Left lung (tissue), 10 donors: ENCODE results near the gene ACACA. TPM values are rescaled to one million over a fixed set of nuclear protein-coding genes. Genes with fewer than 3 reads are reported as not detected.

ENCODE experiments used
- ATAC-seq: fragments of 200-7000 bp; cut with Tn5 transposase; one replicate; pipeline ENCODE4 v1.9.1; 2020; ENCODE audit warnings: moderate library complexity
- DNase-seq, 4 donors: peaks; one replicate each; pipeline ENCODE4 v3.0.0-alpha.2; 2013 to 2020
- H3K27ac ChIP-seq, 2 donors: fragments of 200-600 bp; sonication (generic) in 1 of 2; one replicate each; pipeline versions ENCODE4 v1.5.0 to v1.8.0; 2020 to 2021
- H3K27me3 ChIP-seq, 2 donors: fragments of 200-600 bp; sonication (generic) in 1 of 2; one replicate each; pipeline versions ENCODE4 v1.5.0 to v1.8.0; 2020 to 2021
- H3K36me3 ChIP-seq, 2 donors: fragments of 200-600 bp; sonication (generic) in 1 of 2; one replicate each; pipeline versions ENCODE4 v1.5.0 to v1.8.0; 2020 to 2021
- H3K4me1 ChIP-seq, 2 donors: fragments of 200-600 bp; one replicate each; pipeline ENCODE4 v1.8.0; 2021
- H3K4me3 ChIP-seq, 2 donors: fragments of 200-600 bp; sonication (generic) in 1 of 2; one replicate each; pipeline versions ENCODE4 v1.5.0 to v1.8.0; 2020 to 2021; ENCODE audit warnings: mild to moderate bottlenecking in 1 of 2
- H3K9me3 ChIP-seq, 2 donors: fragments of 200-600 bp; sonication (generic) in 1 of 2; one replicate each; pipeline versions ENCODE4 v1.5.0 to v1.8.0; 2020 to 2021
- intact Hi-C, 2 donors: fragments of 100-400 bp; cut with DNase I; formaldehyde crosslinking; loops; one replicate each; pipeline versions ENCODE4 v1.11.2 to v1.14.2; 2022
- polyA plus RNA-seq, 6 donors: library from polyadenylated mRNA; unstranded; fragments of 120-200 nt; gene quantifications; one replicate each; pipeline ENCODE4 v1.2.1, GENCODE V29; 2013; ENCODE audit not compliant: insufficient read length in 6 of 6
- total RNA-seq, 2 donors: library from RNA; stranded (reverse); fragmentation: NEBNext Ultra II Directional; extraction: Animal tissue kit (Norgen Biotek cat#: 25700); gene quantifications; one replicate each; pipeline ENCODE4 v1.2.1, GENCODE V29; 2021
- TF ChIP-seq, protein P1 (sequence below), 2 donors: fragments of 200-600 bp; sonication (generic) in 1 of 2; IDR thresholded peaks; one replicate each; pipeline versions ENCODE4 v1.5.0 to v1.8.0; 2021; ENCODE audit warnings: antibody characterized with exemption in 2 of 2
- donor health status: DM: no; HTN: yes; CAD: no.
- donor health status: DM: no; HTN: no; CAD: no.

The ACACA gene
- total and polyA plus RNA-seq, 8 donors = 43.6 to 128 (median 53.3) TPM

DNA sequence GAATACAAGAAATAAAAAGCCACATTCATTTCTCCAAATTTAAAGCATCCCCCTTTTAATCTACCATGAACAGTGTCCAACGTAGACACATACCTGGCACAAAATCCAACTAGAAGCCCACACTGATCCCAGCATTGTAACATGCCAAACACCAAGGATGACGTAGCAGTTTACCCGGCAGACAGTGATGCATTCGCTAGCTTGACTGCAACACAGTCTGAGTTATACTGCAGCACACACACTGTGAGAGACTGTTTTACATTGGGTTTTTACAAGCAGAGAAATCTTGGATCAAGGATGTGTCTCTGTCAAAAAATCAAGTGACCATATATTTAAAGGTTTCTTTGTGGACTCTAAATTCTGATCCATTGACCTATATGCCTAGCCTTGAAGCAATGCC, 105.3 kb downstream of the ACACA start:
- TF ChIP-seq, protein P1, sequence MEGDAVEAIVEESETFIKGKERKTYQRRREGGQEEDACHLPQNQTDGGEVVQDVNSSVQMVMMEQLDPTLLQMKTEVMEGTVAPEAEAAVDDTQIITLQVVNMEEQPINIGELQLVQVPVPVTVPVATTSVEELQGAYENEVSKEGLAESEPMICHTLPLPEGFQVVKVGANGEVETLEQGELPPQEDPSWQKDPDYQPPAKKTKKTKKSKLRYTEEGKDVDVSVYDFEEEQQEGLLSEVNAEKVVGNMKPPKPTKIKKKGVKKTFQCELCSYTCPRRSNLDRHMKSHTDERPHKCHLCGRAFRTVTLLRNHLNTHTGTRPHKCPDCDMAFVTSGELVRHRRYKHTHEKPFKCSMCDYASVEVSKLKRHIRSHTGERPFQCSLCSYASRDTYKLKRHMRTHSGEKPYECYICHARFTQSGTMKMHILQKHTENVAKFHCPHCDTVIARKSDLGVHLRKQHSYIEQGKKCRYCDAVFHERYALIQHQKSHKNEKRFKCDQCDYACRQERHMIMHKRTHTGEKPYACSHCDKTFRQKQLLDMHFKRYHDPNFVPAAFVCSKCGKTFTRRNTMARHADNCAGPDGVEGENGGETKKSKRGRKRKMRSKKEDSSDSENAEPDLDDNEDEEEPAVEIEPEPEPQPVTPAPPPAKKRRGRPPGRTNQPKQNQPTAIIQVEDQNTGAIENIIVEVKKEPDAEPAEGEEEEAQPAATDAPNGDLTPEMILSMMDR (IDR thresholded peaks at IDR 0.05) = no peak
- Histone ChIP-seq H3K9me3 (no peaks in the 10 kb centered on the region), H3K36me3 (peaks cover 0 to 15% of the 10 kb centered on the region in 2 donors), H3K27ac (no peak overlapping the region), H3K4me1 (peaks cover 12 to 17% of the 10 kb centered on the region in 2 donors), H3K4me3 (no peak overlapping the region), H3K27me3 (no peaks in the 10 kb centered on the region)
- DNase-seq = no peak
- peak; percentile 34 for ATAC-seq
- intact Hi-C loops = no loop called here

DNA sequence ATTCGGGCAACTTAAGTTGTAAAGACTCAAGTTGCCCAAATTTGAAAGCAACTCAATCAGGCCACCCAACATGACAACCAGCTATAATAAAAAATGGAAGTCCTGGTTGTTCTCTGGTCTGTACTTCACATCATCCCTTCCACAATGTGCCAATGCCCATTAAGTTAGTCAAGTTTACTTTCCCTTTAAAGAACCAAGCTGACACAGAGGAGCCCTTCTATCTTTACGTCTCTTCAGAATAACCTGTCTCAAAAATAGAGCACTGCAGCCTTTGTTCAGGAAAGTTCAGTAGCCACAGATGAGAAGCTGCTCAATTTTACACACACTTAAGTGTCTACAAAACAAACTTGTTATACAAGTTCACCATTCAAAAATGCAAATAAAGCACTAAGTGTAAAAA, 106.0 kb downstream of the ACACA start:
- peaks cover 12 to 17% of the 10 kb centered on the region in 2 donors for H3K4me1 ChIP-seq
- intact Hi-C loops = no loop called here
- no peaks in the 10 kb centered on the region for H3K9me3 ChIP-seq
- ATAC-seq (peak; percentile 72), DNase-seq (no peak)
- H3K27ac ChIP-seq = no peak overlapping the region
- peaks cover 0 to 15% of the 10 kb centered on the region in 2 donors for H3K36me3 ChIP-seq
- no peak overlapping the region for H3K4me3 ChIP-seq
- no peaks in the 10 kb centered on the region for H3K27me3 ChIP-seq
- TF ChIP-seq, protein P1 (IDR thresholded peaks at IDR 0.05) = no peak

DNA sequence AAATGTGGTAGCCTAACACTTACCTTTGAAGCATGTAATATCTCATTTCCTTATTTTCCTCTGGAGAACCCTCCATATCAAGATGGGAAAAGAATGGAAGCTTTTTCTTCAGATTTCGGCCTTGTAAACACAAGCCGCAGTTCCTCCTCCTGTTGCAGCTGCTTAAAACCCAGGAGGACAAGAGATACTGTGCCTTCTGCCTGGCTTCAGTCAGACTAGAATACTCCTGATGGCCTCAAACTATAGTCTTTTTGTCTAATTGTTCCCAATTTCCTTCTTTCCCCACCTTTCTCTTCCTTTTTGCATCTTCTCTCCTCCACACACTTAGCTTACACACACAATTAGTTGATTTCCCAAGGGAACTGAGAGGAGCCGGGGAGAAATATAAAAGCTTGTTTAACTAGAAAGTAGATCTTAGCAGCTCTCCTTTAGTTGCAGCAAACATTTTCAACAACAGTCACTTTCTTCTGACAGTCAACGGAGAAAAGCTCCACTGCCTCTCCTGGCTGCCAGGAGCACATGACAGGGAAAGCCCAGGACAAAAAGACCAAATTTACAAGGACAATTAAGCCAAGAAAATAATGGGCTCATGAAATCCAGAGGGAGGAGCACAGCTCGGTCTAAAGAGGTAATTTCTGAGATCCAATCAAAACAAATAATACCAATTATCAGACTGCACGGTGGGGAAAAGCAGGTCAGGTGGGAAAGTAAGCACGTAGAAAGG, 107.2 kb downstream of the ACACA start:
- H3K9me3 ChIP-seq = no peaks in the 10 kb centered on the region
- H3K4me3 ChIP-seq = no peak overlapping the region
- DNase-seq (no peak), ATAC-seq (peak; percentile 41)
- peaks cover 0 to 10% of the 10 kb centered on the region in 2 donors for H3K36me3 ChIP-seq
- TF ChIP-seq, protein P1 (IDR thresholded peaks at IDR 0.05) = no peak
- peak overlapping the region in 1 of 2 donors; percentile 26 for H3K27ac ChIP-seq
- no peaks in the 10 kb centered on the region for H3K27me3 ChIP-seq
- intact Hi-C loops = no loop called here
- peaks cover 12 to 17% of the 10 kb centered on the region in 2 donors for H3K4me1 ChIP-seq

DNA sequence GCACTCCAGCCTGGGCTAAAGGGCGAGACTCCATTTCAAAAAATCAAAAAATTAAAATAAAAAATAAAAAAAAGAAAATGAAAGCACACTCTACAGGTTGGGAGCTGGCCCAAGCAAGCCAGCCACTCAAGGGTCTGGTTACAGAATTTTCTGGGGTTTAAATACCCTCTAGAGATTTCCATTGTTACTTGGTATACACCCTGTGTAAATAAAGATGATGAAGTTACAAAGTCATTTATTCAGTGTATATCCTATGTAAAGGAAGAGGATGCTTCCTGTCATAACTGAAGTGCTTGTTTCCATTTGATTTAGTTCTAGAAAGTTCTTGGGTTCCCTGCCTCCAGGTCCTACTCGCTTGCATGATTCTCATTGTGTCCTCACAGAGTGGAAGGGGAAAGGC, 110.7 kb downstream of the ACACA start:
- Histone ChIP-seq H3K27ac (no peak overlapping the region), H3K36me3 (no peaks in the 10 kb centered on the region), H3K9me3 (no peaks in the 10 kb centered on the region), H3K27me3 (no peaks in the 10 kb centered on the region), H3K4me3 (no peak overlapping the region), H3K4me1 (peaks cover 12 to 31% of the 10 kb centered on the region in 2 donors)
- no peak for DNase-seq
- TF ChIP-seq, protein P1 (IDR thresholded peaks at IDR 0.05) = no peak
- ATAC-seq = no peak
- intact Hi-C loops = no loop called here

DNA sequence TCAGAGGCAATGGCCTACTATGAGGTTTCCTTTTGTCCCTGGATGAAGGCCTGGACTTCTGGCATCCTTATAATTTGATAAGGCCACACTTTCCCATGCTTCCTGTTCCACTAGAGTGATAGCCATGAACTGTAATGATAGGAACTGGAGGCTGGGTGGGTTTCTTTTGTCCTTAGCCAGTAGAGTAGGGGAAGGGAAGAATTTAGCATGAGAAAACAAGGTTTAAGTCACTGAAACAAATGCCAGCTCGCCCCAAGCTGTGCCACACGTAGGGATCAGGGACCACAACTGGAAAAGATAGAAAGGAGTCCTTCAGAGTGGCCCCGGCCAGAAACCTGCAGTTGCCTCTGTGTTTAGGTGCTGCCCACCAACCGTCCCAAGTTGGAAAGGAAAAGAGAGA, 111.7 kb downstream of the ACACA start:
- intact Hi-C loops = no loop called here
- H3K27ac ChIP-seq = no peak overlapping the region
- H3K9me3 ChIP-seq = no peaks in the 10 kb centered on the region
- H3K4me1 ChIP-seq = peaks cover 8 to 33% of the 10 kb centered on the region in 2 donors
- TF ChIP-seq, protein P1 (IDR thresholded peaks at IDR 0.05) = no peak
- no peak overlapping the region for H3K4me3 ChIP-seq
- no peaks in the 10 kb centered on the region for H3K36me3 ChIP-seq
- H3K27me3 ChIP-seq = no peaks in the 10 kb centered on the region
- ATAC-seq (no peak), DNase-seq (no peak)
